C4-2B (cell line): ENCODE data around the gene AAK1.

Source experiments
- CTCF ChIP-seq: fragments of 450-650 bp; conservative IDR thresholded peaks from 2 replicates; pipeline ENCODE4 v1.5.1; 2017; ENCODE audit warnings: mild to moderate bottlenecking
- ZFX ChIP-seq: fragments of 450-650 bp; IDR thresholded peaks from 2 replicates; pipeline ENCODE4 v1.6.1; 2017

GRCh38 chr2:69667805-69668382, 24.4 kb upstream of the AAK1 start:
- no peak for TF ChIP-seq CTCF
- TF ChIP-seq ZFX: no peak
